Erythroblast (primary cell): ENCODE results near the gene RNF175.
A peak's percentile ranks its signal among the peaks of the same experiment; 100 is the strongest.

ENCODE experiments used
- DNase-seq, 2 experiments: peaks; one replicate each; lab custom pipeline; 2025; lab: John Stamatoyannopoulos, UW
- GATA1 ChIP-seq: IDR thresholded peaks from 2 replicates; pipeline ENCODE4 v1.6.1; 2011; ENCODE audit warnings: low read depth, mild to moderate bottlenecking, control low read depth, low read length, moderate library complexity
- POLR2A ChIP-seq: IDR thresholded peaks from 2 replicates; pipeline ENCODE4 v1.6.1; 2011; ENCODE audit warnings: mild to moderate bottlenecking, low read length

The RNF175 gene

GRCh38 chr4:153778383-153778782 lies 18.6 kb upstream of the RNF175 start:
- no peak for DNase-seq
- TF ChIP-seq POLR2A (no peak), GATA1 (no peak)

- DNase-seq = no peak
- no peak for TF ChIP-seq POLR2A
- TF ChIP-seq GATA1 = no peak
Measured at GRCh38 chr4:153777421-153777820, 17.6 kb upstream of the RNF175 start.

GRCh38 chr4:153776601-153777000 lies 16.8 kb upstream of the RNF175 start:
- TF ChIP-seq POLR2A (no peak), GATA1 (no peak)
- DNase-seq = no peak

GRCh38 chr4:153773236-153773690 lies 13.4 kb upstream of the RNF175 start:
- DNase-seq = peak; percentile 93 to 95
- no peak for TF ChIP-seq POLR2A
- no peak for TF ChIP-seq GATA1

DNA sequence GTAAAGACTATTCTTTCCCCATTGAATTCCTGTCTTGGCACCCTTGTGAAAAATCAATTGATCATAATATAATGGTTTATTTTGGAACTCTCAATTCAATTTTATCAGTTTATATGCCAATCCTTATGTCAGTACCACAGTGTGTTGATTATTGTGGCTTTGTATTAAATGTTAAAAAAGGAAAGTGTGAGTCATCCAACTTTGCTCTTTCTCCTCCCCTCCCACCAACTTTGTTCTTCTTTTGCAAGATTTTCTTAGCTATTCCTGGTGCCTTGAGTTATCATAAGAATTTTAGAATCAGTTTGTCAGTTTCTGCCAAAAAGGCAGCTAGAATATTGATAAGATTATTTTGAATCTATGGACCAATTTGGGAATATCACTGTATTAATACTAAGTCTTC lies 11.2 kb upstream of the RNF175 start:
- TF ChIP-seq POLR2A = no peak
- no peak for DNase-seq

- DNase-seq = peak in 1 of 2 experiments; percentile 26
- no peak for TF ChIP-seq POLR2A
- TF ChIP-seq GATA1 = no peak
Measured at GRCh38 chr4:153766758-153767157, 6.9 kb upstream of the RNF175 start.

GRCh38 chr4:153765894-153766293 lies 6.1 kb upstream of the RNF175 start:
- TF ChIP-seq POLR2A (no peak), GATA1 (no peak)
- DNase-seq = peak; percentile 15 to 20

GRCh38 chr4:153764601-153765368 lies 5.0 kb upstream of the RNF175 start:
- TF ChIP-seq POLR2A (no peak), GATA1 (no peak)
- no peak for DNase-seq

DNA sequence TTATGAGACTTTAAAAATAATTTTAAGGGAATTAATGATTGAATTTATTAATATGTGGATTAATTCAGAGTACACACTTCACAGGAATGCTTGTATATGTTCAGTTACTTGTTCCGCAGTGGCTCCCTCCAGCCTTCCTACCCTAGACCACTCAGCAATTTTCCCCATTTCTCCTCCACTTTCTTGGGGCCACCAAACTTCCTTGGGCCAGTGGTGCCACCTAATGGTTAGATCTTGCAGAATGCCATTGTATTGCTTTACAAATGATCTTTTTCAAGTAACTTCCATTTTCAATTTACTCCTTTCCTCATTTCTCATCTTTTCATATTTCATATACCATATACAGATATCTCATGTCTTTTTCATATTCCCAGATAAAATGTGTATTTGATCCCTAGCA lies 3.6 kb upstream of the RNF175 start:
- no peak for TF ChIP-seq POLR2A
- no peak for TF ChIP-seq GATA1
- DNase-seq = peak; percentile 8 to 44

GRCh38 chr4:153758688-153759406 lies 977 bp downstream of the RNF175 start:
- DNase-seq = no peak
- TF ChIP-seq GATA1 (no peak), POLR2A (no peak)

DNA sequence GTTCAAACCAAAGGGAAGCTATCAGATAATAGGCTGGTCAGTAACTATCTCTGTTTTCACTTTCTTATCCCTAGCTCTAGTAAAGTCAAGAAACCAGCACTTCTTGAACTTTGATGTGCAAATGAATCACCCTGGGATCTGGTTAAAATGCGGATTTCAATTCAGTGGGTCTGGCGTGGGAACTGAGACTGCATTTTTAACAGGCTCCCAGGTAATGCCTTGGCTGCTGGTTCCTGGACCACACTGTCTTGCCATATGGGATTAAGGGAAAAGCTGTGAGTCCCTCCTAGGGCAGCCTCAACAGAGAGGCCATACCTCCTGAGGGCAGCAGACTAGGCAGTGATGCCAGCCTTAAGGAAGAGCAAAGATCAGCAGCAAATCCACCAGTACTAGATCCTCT lies 1.7 kb downstream of the RNF175 start:
- TF ChIP-seq POLR2A (no peak), GATA1 (no peak)

DNA sequence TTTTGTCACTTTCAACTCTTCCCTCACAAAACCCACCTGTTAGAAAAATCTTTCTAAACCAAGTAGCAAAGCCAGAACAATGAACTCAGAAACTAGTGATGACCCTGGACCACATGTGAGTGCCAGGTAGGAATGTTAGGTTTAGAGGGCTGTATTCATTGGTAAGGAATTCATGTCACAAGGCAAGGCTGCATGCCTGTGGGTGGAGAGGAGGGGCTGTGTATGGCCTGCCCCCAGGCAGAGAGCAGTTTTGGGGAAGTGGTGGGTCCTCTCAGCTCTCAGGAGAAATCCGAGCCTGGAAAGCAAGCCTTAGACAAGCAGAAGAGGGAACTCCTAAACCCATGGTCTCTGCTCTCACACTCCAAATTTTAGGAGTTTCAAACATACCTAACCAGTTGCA lies 2.4 kb downstream of the RNF175 start:
- DNase-seq = no peak
- TF ChIP-seq GATA1 (no peak), POLR2A (no peak)

More for the DNA sequence above, 1.7 kb downstream of the RNF175 start:
- no peak for DNase-seq

DNA sequence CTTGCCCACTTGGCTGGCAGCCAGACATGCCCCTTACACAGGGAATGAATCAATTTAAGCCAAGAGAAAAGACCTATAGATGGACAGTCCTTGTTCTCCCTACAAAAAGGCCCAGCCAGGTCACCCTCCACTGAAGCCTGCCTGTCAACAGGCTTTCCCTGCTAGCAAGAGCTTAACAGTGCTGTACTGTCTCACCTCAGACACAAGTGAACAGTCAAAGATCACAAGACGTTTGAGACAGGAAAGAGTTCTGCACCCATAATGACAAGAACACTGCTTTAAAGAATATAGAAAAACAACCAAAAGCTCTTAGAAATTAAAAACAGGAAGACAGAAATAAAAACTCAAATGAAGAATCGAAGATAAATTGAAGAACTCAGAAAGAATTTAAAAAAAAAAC lies 4.6 kb downstream of the RNF175 start:
- TF ChIP-seq GATA1 (no peak), POLR2A (no peak)
- DNase-seq = no peak

DNA sequence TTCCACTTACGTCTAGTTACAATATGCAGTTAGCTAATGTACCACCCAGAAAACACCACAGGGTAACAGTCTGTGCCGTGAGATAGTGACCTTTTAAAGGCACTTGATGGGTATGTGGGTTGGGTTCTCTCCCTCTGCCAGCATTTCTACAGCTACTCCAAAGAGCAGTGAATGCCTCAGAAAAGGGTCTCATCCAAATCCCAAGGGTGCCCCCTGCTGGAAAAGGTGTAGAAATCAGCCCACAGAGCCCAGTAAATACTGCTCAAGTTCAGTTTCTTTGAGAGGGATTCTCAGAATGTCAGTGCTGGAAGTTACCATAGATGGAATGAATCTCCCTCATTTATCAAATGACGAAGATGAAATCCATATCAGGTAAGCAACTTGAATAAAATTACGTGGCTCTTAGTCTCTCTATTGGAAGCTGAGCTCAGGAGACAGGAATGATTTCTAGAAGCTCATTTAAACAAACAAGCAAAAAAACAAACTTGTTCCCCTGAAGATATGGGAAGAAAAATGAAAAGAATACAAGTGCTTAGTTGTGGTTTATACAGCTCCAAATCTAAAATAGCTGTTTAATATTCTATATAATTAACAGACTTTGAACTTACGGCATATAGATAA lies 9.5 kb downstream of the RNF175 start:
- TF ChIP-seq GATA1 = no peak
- DNase-seq = peak; percentile 74 to 83

DNA sequence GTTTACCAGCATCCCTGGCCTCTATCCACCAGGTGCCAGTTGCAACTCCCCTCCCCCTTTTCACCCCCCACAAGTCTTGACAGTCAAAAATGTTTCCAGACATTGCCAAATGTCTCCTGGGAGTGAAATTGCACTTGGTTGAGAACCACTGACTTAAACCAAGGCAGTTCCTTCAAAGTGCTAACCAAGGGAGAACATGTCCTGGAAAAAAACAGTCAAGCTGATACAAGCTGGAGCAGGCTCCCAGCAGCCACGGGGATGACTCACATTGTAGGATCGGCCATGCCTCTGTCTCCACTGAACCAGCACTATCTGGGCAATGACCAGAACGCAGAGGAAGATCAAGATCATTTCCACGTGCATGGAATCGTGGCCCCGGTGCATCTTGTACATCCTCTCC lies 11.4 kb downstream of the RNF175 start:
- no peak for DNase-seq
- TF ChIP-seq GATA1 = no peak
- TF ChIP-seq POLR2A = no peak
